ENCODE data around the gene AIP.

The AIP gene

DNA sequence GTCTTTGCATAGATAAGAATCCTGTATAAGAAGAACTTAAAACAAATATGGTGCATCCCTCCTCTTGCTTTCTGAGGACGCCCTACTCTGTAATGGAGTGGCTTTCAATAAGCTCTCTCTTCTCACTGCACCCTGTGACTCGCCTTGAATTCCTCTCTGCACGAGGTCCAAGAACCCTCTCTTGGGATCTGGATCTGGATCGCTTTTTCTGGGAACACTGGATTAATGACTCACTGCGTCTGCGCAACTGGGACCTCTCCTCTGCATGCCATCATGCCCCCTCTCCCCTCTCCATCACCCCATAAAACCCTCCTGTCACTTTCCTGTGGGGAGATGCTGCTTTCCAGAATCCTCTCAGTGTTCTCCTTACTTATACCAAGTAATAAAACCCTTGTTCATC lies 55.5 kb downstream of the AIP start:
- DNase-seq, result no peak

DNA sequence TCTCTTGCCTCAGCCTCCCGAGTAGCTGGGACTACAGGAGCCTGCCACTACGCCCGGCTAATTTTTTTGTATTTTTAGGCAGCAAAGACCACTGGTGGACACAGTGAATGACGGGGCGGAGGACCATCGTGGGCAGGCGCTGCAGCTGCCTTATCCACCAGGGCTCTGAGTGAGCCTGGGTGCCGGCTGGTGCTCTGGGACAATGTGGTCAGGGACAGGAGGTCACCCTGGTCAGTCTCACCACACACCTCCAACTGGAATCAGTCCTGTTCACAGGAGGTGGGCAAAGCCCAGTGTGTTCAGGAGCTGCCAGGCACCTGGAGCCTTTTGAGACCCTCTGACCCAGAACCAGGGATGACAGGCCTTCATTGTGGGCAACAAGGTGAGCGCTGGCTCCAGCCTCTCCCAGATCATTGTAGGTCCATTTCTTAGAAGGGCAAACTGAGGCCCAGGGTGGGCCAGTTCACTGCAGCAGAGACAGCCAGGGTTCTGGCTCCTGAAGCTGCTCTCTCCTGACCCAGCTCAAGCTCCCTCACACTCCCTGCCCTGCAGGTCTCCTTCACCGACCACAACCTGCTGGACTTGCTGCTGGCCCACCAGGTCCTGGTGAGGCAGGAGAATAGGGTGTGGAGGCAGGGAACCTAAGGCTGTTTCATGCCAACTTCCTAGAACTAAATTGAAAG lies 56.1 kb downstream of the AIP start:
- DNase-seq, result no peak

DNA sequence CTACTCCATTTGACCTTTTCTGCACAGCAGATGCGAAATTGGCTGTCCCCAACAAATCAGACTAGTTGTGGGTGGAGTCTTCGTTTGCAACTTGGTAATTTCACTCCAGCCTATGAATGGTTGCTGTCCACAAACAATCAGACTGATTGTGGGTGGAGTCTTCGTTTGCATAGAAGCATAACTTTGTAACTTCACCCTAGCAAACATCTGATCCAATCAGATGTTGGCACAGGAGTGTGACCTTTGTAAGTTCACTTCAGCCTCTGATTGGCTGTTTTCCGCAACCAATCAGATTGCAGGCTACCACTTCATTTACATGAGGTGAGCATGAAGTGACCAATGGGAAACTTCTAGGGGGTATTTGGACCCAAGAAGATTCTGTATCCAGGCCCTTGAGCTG lies 56.7 kb downstream of the AIP start:
- no peak for DNase-seq

Measured in inflammatory macrophage treated with lipopolysaccharide for 1 hour (primary cell).